Measurements from ENCODE around the gene SIRPA.

Gene SIRPA

GRCh38 chr20:1890469-1891262 lies 4.5 kb upstream of the SIRPA start:
- no peak for DNase-seq

- DNase-seq = no peak
Measured at GRCh38 chr20:1891263-1892118, 3.7 kb upstream of the SIRPA start.

DNA sequence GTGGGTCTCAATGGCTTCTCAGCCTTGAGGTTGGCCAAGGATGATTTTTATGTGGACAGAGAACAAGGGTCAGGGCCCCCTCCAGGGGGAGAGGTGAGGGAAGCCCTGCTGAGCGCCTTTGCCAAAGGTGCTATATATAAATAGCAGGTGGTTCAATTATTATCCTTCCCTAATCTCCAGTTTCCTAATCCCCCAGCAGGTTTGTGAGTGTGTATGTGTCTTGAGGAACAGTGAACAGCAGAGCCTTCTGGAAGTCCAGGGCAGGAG lies 3.2 kb upstream of the SIRPA start:
- DNase-seq = no peak

- DNase-seq = peak; percentile 51
Measured at GRCh38 chr20:1893721-1894470, 1.3 kb upstream of the SIRPA start.

DNA sequence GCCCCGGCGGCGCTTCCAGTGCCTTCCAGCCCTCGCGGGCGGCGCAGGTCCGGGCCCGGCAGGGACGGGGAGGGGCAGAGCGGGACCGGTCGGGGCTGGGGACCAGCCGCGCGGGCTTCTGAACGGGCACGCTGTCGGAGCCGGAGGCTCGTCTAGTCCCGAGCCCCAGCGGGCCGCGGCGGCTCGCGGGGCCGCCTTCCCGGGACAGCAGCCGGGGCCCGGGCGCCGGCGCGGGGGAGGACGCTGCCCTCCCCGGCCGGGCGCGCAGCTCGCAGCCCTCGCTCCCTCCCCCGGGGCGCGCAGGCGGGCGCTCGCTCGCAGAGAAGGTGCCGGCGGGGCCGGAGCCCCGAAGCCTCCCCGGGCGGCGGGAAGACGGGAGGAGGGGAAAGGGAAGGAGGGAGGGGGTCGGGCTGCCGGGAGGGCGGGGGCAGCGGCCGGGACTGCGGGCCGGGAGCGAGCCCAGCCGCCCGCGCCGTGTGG lies 696 bp upstream of the SIRPA start:
- no peak for DNase-seq

DNA sequence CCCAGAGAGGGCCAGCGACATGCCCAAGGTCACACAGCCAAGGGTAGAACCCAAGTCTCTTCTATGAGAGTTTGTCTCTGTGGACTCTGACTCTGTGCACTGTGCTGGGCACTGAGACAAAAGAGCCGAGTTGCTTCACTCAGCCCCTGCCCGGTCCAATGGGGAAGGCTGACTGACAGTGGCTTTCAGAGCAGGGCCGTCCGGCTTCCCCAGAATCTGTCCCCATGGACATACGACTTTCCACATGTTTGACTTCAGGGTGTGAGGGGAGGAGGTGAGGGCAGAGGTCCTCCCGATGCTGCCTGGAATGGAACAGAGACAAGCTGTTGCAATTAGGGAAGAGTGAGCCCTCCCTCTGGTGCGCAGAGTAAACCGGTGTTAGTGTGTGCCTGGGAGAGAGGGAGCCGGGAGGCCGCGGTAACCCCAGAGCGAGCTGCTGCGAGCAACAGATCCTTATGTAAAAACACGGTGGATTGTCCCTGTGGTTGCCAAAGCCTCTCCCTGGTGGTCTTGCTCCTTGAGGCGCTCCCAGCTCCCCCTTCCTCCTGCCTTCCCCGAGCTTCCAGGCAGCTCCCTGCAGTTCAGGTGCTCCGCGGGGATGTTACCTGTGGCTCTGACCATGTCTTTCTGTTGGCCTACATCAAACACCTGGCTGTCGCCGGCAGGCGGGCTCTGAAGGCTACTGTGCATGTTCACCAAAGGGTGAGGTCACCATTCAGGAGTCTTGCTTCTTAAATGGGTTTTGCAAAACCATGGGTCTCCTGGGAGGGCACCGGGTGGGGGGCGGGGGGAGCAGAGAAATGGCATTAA lies 672 bp downstream of the SIRPA start:
- DNase-seq = peak; percentile 7

DNA sequence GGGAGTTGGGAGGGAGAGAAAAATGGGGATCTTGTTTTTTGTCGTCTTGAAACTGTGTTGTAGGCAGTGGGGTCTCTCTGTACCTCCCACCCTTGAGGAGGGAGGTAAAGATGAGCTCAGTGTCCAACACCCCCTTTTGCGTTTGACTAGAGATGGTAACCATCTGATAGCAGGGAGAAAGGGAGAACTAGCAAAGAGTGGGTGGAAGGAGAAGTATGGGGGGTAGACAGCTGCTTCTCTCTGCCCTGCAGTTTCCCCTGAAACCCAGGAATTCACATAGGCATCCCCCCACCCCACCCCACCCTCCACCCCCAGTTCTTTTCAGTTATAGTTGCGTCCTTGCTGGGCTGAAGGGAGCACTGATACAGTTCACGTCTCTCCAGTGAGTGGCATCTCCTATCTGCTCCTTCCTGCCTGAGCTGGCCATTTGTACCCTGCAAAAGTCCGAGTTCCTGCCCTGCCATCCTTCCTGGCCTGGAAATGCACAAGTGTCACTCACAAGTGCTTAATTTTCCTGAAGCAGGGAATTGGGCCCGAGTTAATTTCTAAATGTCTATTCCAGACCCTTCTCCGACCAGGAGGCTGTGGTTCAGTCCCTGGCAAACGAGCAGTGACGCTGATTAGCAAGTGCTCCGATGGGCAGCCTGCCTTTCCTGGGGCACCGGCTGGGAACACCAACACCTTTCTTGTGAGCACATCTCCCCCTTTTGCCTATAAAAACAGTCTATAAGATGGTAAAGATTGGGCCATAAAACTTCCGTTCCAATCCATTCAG lies 1.5 kb downstream of the SIRPA start:
- DNase-seq = no peak

DNA sequence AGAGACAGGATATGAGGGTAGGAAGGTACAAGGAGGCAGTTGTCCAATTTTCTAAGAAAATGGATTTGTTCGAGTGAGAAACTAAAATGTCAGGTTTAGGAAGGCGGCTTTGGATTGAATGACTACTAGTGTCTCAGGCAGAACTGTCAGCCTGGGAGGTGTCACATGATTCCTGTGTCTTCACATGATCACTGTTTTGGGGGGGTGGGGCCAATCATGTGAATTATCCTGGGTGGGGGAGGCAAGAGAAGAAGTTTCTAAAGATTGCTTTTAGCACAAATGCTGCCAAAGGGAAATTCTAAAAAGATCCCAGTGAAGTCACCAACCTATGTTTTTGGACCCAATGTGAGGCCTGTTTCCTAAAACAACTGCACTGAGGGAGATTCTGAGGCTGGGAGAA lies 2.3 kb downstream of the SIRPA start:
- DNase-seq = no peak

- peak; percentile 68 for DNase-seq
Measured at GRCh38 chr20:1897965-1898464, 2.8 kb downstream of the SIRPA start.

- no peak for DNase-seq
Measured at GRCh38 chr20:1898482-1899240, 3.5 kb downstream of the SIRPA start.

DNA sequence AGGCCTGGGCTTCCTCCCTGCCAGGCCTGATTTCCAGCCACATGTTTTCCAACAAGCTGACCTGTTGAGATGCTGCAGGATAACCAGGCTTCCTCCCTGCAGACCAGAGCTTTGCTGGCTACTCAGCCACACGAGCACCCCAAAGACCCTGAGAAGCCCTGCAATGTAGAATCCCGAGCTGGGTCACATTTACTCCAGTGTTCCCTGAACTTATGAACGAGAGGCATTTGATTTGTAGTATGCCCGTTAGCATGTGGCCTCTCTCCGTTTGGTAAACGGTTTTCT lies 4.0 kb downstream of the SIRPA start:
- DNase-seq = no peak

DNA sequence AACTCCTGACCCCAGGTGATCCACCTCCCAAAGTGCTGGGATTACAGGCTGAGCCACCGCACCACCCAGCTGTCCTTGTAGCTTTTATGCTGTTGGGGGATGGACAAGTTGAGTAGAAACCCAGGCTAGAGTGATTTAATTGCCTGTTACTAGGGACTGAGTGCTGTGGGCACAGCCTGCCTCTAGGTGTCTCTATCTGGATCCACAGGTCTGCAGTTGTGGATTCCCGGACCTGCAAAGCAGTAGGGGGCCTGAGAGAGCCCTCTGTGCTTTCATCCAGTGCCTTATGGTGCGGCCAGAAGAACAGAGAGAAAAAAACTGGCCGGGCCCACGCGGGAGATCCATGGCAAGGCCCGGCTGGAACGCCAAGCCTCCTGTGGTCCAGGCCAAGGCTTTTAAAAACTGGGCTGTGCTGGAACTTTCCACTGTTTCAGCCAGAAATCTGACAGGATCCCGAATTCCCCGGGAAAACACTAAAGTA lies 5.2 kb downstream of the SIRPA start:
- peak; percentile 15 for DNase-seq

DNA sequence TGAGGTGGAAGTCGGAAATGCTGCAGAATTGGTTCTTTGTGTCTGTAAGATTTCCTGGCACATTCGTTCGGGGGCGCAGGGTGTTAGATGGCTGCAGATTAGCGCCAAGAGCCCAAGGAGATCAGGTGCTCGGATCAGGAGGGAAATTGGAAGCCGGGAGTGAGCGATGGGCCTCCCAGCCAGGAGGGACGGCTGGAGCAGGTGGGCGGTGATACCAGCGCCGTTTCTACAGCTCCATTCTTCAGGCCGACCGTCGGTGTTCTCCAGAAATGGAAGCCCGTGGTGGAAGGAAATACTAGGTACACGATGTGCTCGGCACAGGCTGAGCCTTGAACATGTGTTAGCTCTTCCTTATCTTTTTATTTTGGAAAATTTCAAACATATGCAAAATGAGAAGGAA lies 6.5 kb downstream of the SIRPA start:
- no peak for DNase-seq

DNA sequence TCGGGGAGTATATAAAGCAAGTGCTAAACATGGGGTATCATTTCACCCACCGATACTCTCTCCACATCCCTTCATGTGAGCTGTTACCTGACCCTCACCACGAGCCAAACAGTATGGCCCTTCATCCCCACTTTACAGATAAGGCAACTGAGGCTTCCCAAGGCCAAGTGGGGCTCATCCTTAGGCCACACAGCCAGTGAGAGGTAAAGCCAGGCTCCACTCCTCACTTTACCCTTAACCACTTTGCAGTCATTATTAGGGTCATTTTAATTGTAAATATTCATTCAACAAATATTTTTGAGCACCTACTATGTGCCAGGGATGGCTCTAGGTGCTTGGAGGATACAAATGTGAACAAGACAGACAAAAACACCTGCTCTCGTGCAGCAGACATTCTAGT lies 7.0 kb downstream of the SIRPA start:
- DNase-seq = no peak

DNA sequence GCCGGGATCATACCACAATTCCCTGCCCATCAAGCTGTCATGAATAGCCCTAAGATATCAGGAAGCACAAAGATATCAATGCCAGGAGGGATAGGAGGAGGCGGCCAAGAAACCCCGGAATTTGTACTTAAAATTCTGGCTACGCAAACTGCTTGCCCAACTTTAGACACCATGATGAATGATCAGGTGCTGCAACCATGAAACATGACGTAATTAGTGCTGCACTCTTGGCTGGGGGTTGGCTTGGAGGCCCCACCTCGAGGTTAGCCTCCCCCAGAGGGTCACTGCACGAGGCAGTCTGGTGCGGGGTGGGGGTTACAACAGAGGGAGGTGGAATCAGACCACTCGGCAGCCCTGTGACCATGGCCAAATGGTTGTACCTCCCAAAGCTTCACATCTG lies 8.9 kb downstream of the SIRPA start:
- DNase-seq = no peak

- DNase-seq = no peak
Measured at GRCh38 chr20:1905009-1905408, 9.8 kb downstream of the SIRPA start.

DNA sequence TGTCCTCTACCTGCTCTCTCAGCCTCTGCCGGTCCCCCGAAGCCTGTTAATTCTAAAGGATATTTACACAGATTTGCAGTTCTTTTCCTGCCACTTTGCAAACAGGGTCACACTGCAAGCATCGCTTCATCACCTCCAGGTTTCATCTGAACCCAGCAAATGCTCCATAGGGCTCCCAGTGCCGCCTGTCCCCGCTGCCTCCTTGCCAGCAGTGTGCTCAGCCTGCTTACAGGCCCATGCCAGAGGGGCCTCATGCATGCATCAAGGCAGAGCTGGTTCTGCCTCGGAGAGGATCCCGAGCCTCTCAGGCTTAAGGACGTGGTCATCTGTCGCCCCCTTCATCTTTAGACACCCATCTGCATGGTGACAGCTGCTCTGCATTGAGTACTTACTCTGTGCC lies 10.5 kb downstream of the SIRPA start:
- no peak for DNase-seq

DNA sequence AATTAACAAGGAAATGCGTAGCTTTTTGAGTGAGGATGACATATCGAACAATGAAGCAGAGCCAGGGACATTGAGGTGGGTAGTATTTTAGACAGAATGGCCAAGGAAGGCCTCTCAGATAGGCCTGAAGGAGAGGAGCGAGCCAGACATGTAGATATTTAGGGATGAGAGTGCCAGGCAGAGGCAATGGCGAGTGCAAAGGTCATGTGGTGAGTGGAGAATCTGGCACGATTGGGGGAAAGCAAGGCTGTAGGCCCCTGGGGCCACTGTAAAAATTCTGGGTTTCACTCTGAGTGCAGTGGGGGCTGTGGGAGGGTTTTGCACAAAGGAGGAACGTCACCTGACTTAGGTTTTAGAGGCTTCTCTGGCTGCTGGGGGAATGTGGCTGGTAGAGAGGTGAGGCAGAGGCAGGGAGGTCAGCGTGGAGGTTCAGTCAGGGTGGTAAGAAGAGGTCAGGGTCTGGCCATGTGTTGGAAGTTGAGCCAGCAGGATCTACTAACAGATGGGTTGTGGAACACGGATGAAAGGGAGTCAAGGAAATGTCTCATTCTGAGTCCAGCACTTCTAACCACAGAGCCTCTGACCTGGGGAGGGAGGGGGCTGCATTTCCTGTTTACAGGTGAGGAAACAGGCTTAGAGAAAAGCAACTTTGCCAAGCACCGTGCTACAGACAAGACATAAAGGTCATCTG lies 11.3 kb downstream of the SIRPA start:
- no peak for DNase-seq

GRCh38 chr20:1907586-1907985 lies 12.4 kb downstream of the SIRPA start:
- no peak for DNase-seq

- no peak for DNase-seq
Measured at GRCh38 chr20:1908191-1908590, 13.0 kb downstream of the SIRPA start.
